GM18505 (cell line): ENCODE data around the gene KLHL40.

Experiments
- ATAC-seq: cut with Tn5 transposase; IDR thresholded peaks from one replicate; pipeline ENCODE4 v1.9.1; 2021; ENCODE audit not compliant: unreplicated experiment
- POLR2A ChIP-seq: IDR thresholded peaks from 4 replicates; pipeline ENCODE4 v1.6.1; 2011; ENCODE audit warnings: borderline replicate concordance; ENCODE audit not compliant: insufficient read depth, insufficient read length; ENCODE audit errors: extremely low read depth

Gene KLHL40

DNA sequence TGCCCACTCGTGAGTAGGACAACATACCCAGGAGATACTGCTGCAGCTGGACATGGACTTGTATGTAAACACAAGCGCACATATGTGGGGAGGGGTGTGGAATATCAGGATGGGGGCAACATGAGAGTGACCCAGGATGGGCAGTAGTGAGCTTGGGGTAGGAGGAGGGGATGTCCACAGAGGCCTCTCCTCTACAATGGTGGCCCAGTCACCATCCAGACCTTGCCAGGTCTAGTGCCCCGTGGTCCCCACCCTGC is 32.1 kb upstream of the KLHL40 start:
- ATAC-seq: no peak

DNA sequence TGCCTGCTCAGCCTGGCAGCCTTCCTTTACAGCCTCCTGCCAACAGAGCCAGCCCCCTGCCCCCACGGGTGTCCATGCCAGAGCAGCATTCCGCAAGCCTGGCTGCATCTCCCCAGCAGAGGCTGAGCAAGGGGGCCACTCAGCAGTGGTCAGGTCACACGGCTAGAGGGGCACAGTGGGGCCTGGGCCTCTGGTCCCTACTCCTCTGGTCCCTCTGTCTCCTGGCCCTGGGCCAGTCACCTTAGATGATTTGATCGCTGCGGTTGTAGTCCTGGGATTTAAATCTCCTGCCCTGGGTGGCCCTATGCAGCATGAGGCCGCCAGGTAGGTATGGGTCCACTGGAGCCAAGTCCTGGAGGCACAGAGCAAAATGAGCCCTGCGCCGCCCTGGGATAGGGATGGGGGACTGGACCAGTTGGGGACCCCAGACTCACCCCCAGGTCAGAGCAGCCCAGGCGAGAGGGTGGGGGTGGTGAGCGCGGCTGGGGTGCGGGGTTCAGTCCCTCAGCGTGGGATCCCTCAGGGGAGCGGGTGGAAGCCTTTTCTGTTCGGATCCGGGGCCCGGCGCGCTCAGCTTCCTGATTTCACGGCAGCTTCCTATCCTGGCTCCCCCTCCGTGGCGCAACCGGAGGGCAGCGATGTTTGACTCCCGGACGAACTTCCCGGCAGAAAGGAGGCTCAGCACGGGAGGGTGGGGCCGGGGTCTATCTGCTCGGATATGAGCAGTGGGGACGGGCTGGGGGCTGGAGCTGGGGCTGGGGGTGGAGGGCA is 31.6 kb upstream of the KLHL40 start, which contains the start of gene ZBTB47:
Gene ZBTB47 (plus strand): TSS at position 138 of the 771 bp plus-strand sequence. CDS start 4,659 bp downstream, outside the sequence.
- no peak for TF ChIP-seq POLR2A
- ATAC-seq: no peak

More for the DNA sequence above, 32.1 kb upstream of the KLHL40 start:
- no peak for TF ChIP-seq POLR2A

DNA sequence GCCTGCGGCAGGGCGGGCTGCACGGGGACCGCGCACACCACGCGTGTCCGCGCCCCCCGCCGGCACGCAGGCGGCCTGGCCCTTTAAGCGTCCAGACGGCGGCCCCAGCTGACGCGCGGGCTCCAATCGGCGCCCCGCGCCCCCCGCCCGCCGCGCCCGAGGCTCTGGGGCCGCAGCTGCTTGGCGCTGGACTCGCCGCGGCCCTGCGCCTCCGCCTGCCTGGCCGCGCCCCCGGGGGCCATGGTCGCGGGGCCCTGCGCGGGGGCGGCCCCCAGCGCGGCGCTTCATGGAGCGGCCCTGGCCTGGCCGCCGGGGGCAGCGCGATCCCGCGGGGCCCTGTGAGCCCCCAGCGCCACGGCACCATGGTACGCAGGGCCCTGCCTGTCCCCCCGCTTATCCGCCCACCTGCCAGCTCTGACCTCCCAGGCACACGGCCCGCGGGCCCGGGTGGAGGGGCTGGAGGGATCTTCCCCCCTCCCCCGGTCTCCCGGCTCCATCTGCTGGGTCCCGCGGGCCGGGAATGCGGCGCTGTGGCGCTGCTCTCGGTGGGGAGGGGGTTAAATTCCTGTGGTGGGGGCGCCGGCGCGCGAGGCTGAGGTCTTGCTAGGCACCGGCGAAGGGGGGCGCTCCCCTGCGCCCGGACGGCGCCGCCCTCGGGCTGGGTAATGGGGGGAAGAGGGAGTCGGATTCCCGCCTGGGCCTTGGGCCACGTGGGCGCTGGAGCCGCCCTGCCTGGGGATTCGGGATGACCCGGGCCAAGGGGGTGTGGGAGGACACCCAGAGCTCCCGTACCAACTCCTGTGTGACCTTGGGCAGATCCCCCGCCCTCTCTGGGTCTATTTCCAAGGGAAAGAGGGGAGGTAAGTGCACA is 30.8 kb upstream of the KLHL40 start:
- TF ChIP-seq POLR2A: no peak
- ATAC-seq: no peak

DNA sequence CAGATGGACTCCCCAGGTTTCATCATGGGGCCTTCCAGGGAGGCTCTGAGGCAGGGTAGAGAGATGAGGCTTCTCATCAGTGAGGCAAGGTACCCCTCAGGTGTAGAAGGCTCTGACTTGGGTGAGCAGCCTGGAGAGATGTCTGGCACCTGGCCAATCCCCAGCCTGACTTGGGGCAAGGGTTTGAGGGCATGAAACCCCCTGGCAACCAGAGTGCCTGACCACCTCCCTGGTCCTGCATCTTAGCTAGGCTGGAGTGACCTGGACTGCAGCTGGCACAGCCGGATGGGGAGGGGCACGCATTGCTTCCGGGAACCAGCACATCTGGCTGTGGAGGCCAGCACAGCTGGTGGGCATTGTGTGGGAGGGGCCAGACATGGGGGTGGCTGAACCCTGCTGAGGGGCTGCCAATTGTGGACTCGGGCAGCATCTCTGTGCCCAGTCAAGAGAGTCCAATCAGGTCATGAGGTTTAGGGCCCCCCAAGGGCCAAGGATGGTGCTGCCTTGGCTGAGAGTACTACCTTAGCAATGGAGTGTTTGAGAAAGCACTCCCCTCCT is 29.9 kb upstream of the KLHL40 start:
- TF ChIP-seq POLR2A: no peak
- no peak for ATAC-seq

DNA sequence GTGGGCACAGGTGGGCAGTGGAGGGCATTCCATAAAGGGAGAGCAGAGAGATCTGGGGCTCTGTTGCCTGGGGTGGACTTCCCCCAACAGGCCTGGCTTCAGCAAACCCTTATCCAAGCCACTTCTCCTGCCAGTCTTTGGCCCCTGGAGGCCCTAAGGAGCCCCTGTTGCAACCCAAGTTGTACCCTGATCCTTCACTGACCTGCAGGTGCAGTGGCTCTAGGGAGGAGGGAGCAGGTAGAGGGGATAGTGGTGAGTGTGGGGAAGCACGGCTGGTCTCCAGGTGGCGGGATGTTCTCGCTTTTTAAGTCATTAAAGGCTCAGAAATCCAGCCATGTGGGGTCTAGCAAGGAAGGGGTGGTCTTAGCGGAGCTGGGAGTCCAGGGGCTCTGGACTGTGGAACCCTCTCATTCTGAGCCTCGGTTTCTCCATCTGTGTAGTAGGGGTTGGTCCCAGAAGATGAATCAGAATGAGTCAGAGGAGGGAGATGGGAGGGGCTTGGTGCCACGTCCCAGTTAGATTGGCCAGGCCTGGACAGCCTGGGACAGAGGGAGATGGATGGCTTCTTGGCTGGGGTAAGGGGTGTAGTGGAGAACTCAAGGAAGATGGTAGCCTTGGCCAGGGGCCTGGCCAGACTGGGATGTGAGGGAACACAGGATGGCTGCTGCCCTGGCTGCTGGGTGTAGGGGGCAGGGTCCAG is 29.2 kb upstream of the KLHL40 start:
- ATAC-seq: no peak
- no peak for TF ChIP-seq POLR2A

DNA sequence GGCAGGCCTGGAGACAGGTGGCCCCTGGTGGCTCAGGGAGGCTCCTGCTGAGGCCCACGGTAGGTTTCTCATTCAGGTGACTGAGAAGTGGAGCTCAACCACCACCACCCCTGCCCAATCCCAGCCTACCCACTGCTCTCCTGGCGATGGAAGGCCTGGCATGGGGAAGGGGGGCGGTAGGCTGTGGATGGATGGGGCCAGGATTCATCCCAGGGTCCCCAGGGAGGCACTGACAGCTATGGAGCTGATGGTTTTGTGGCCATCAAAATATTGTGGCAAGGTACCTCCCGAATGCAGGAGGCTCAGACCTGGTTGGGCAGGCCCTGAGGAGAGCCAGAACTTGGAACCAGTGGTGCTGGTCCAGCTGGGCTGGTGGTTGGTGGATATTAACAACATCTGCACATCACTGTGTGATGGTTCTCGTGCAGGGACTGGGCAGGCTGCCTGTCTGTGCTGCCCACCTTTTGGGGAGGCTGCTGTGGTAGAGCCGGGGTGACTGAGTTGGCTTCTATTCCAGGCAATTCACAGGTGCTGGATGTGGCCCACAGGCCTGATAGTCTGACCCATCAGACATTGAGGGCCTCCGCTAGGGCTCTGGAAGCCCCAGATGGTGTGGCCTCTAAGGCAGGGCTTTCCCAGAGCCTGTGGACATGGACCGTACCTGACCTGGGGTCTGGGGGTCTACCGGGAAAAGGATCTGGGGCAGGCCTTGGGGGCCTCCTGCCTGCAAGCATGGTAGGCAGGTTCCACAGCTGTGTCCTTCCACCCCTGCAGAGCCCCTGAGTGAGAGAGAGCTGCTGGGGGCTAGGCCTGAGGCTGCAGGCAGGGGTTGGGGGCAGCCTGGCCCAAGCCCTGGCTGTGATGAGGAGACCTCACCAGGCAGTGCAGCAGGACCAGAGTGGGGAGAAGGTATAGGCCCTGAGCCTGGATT is 28.4 kb upstream of the KLHL40 start:
- TF ChIP-seq POLR2A: no peak
- no peak for ATAC-seq

DNA sequence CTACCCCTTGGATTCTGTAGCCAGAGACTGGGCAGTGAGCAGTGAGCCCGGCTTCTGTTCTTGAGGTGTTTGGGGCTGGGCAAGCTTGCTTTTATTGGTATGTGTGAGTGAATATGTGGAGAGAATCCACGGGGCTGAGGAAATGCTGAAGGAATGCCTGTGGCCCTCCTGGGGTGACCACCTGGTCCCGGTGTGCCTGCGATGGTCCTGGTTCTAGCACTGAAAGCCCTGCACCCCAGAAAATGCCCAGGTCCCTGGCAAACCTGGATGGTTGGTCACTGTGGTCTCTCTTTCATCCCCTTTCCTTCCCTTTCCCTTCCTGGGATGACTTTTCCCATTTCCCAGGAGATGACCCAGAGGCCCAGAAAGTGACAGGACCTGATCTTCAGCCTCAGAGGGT is 27.7 kb upstream of the KLHL40 start:
- no peak for TF ChIP-seq POLR2A
- ATAC-seq: no peak

DNA sequence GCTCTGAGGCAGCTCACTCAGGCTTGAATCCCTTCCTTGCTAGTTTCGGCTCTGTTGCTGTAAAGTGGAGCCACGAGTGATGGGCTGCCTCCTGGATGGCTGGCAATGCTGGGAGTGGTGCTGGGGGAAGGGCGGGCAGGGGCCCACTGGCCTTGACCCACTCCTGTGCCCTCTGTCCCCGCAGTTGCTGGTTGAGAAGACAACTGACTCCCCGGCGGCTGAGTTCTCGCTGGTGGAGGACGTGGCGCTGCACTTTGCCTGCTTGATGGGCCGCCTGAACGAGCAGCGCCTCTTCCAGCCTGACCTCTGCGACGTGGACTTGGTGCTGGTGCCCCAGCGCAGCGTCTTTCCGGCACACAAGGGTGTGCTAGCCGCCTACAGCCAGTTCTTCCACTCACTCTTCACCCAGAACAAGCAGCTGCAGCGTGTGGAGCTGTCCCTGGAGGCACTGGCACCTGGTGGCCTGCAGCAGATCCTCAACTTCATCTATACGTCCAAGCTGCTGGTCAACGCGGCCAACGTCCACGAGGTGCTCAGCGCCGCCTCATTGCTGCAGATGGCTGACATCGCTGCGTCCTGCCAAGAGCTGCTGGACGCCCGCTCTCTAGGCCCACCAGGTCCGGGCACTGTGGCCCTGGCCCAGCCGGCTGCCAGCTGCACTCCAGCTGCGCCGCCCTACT is 27.1 kb upstream of the KLHL40 start:
- TF ChIP-seq POLR2A: no peak
- no peak for ATAC-seq

DNA sequence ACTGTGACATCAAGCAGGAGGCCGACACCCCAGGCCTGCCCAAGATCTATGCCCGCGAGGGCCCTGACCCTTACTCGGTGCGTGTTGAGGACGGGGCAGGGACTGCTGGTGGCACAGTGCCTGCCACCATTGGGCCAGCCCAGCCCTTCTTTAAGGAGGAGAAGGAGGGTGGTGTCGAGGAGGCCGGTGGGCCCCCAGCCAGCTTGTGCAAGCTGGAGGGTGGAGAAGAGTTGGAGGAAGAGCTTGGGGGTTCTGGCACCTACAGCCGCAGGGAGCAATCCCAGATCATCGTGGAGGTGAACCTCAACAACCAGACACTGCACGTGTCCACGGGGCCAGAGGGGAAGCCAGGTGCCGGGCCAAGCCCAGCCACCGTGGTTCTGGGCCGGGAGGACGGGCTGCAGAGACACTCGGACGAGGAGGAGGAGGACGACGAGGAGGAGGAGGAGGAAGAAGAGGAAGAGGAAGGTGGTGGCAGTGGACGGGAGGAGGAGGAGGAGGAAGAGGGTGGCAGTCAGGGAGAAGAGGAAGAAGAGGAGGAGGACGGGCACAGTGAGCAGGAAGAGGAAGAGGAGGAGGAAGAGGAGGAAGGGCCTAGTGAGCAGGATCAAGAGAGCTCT is 26.5 kb upstream of the KLHL40 start:
- no peak for TF ChIP-seq POLR2A
- ATAC-seq: no peak

DNA sequence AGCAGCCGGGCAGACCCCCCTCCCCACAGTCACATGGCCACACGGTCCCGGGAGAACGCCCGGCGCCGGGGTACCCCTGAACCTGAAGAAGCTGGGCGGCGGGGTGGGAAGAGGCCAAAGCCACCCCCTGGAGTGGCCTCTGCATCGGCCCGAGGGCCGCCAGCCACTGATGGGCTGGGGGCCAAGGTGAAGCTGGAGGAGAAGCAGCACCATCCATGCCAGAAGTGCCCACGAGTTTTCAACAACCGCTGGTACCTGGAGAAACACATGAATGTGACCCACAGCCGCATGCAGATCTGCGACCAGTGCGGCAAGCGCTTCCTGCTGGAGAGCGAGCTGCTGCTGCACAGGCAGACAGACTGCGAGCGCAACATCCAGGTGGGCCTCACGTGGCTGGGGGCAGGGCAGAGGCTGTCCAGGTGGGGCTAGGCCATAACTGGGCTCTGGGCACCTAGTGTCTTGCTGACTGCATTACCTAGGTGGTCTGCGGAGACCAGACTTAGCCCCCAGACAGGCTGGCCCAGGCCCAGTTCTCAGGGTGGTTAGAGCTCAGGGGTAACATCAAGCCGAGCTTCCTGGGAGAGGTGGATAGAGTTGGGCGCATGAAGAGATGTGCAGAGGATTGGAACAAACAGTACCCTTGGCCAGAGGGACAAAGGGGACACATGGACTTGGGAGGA is 25.7 kb upstream of the KLHL40 start:
- TF ChIP-seq POLR2A: no peak
- ATAC-seq: no peak

DNA sequence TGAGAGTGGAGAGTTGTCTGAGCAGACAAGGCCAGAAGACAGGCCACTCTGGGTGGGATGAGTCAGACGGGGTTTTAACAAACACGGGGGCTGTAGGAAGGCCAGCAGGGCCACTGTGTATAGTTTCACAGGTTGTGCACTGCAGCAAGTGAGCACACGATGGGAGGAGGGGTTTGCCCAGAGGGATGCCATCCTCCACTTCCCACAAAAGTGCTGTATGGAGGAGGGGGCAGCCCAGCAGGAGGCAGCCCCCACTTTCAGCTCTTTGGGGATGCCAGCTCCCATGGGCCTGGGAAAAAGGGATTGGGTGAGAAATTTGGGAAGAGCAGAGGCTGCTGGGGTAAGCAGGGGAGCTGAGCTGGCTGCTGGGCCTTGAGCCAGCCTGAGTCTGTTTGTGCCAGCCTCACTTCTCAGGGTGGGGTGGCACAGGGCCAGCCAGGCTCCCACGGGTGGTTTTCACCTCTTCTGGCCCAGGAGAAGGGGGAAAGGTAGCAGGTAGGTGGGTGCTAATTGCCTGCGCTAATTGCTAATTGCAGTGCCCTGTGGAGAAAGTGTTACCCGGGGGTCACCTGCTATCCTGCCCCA is 25.1 kb upstream of the KLHL40 start:
- no peak for TF ChIP-seq POLR2A
- ATAC-seq: no peak
